CD14-positive monocyte (primary cell): ENCODE data around the gene AP2B1. TPM values are rescaled to one million over a fixed set of nuclear protein-coding genes. Genes with fewer than 3 reads are reported as not detected.

Source experiments
- DNase-seq, 3 donors: peaks; one replicate each; pipeline ENCODE4 v3.0.0-alpha.2; 2011 to 2022
- H2AFZ ChIP-seq: 2 replicates; pipeline ENCODE4 v1.6.0; 2012; ENCODE audit warnings: mild to moderate bottlenecking, low read depth, low read length, inconsistent platforms; ENCODE audit not compliant: insufficient read depth, poor library complexity, severe bottlenecking
- H3K27ac ChIP-seq, 2 donors: 1 replicate in 1 of 2; 2 replicates in 1 of 2; pipeline ENCODE4 v1.5.1; 2012 to 2013; ENCODE audit warnings: low read length in 2 of 2, control low read depth in 1 of 2, inconsistent platforms in 1 of 2, low read depth in 1 of 2, mild to moderate bottlenecking in 1 of 2
- H3K27me3 ChIP-seq, 2 donors: one replicate each; pipeline versions ENCODE4 v1.6.0 to v1.6.1; 2011 to 2013; ENCODE audit warnings: low read length in 2 of 2; ENCODE audit not compliant: control insufficient read depth in 2 of 2, insufficient read depth in 2 of 2
- H3K36me3 ChIP-seq, 2 donors: replicated peaks in 1 of 2; 1 replicate in 1 of 2; 2 replicates in 1 of 2; pipeline versions ENCODE4 v1.5.1 to v1.6.1; 2012 to 2013; ENCODE audit warnings: low read length in 2 of 2, control low read depth in 1 of 2, inconsistent platforms in 1 of 2, mild to moderate bottlenecking in 1 of 2; ENCODE audit not compliant: insufficient read depth in 2 of 2, control insufficient read depth in 1 of 2
- H3K4me1 ChIP-seq, 2 donors: 1 replicate in 1 of 2; 2 replicates in 1 of 2; pipeline versions ENCODE4 v1.5.1 to v1.6.1; 2012 to 2013; ENCODE audit warnings: low read length in 2 of 2, control low read depth in 1 of 2, inconsistent platforms in 1 of 2, mild to moderate bottlenecking in 1 of 2, moderate library complexity in 1 of 2; ENCODE audit not compliant: insufficient read depth in 2 of 2, control insufficient read depth in 1 of 2
- H3K4me2 ChIP-seq: replicated peaks from 2 replicates; pipeline ENCODE3; 2012; ENCODE audit warnings: low read length, moderate library complexity, mild to moderate bottlenecking; ENCODE audit not compliant: poor library complexity, severe bottlenecking; ENCODE audit errors: extremely low read depth
- H3K4me3 ChIP-seq, 3 experiments: fragments of 200-600 bp in 1 of 3; sonication (generic) in 1 of 3; replicated peaks in 1 of 3; 1 replicate in 2 of 3; 2 replicates in 1 of 3; pipeline ENCODE4 v1.5.1; 2011 to 2013; ENCODE audit warnings: low read length in 3 of 3, mild to moderate bottlenecking in 3 of 3, control low read depth in 2 of 3, low read depth in 2 of 3, inconsistent platforms in 1 of 3, moderate library complexity in 1 of 3
- H3K79me2 ChIP-seq: 2 replicates; pipeline ENCODE4 v1.6.0; 2012; ENCODE audit warnings: mild to moderate bottlenecking, control low read depth, inconsistent platforms, low read length, moderate library complexity; ENCODE audit not compliant: insufficient read depth
- H3K9ac ChIP-seq: 2 replicates; pipeline ENCODE4 v1.6.0; 2017; ENCODE audit warnings: low read length, mild to moderate bottlenecking; ENCODE audit not compliant: insufficient read depth, poor library complexity, severe bottlenecking
- H3K9me3 ChIP-seq, 2 donors: replicated peaks in 1 of 2; 1 replicate in 1 of 2; 2 replicates in 1 of 2; pipeline versions ENCODE4 v1.5.1 to v1.6.1; 2012 to 2013; ENCODE audit warnings: low read length in 2 of 2, control low read depth in 1 of 2; ENCODE audit not compliant: control insufficient read depth in 1 of 2, insufficient read depth in 1 of 2
- H4K20me1 ChIP-seq: 2 replicates; pipeline ENCODE4 v1.6.0; 2012; ENCODE audit warnings: mild to moderate bottlenecking, low read length, control low read depth, moderate library complexity; ENCODE audit not compliant: insufficient read depth
- H3K27ac Mint-ChIP-seq, 7 donors: one replicate each; pipeline ENCODE4 v1.8.0; 2020; ENCODE audit warnings: mild to moderate bottlenecking in 7 of 7, mixed read lengths in 7 of 7, moderate library complexity in 6 of 7, inconsistent platforms in 2 of 7
- H3K27me3 Mint-ChIP-seq, 3 donors: one replicate each; pipeline ENCODE4 v1.8.0; 2021 to 2022; ENCODE audit warnings: low read depth in 3 of 3, mild to moderate bottlenecking in 3 of 3, mixed read lengths in 3 of 3, moderate library complexity in 3 of 3, inconsistent platforms in 1 of 3
- H3K36me3 Mint-ChIP-seq, 2 donors: one replicate each; pipeline ENCODE4 v1.8.0; 2020; ENCODE audit warnings: mixed read lengths in 2 of 2, inconsistent platforms in 1 of 2, mild to moderate bottlenecking in 1 of 2
- H3K4me1 Mint-ChIP-seq: one replicate; pipeline ENCODE4 v1.8.0; 2020; ENCODE audit warnings: mild to moderate bottlenecking, mixed read lengths
- H3K4me3 Mint-ChIP-seq, 2 donors: one replicate each; pipeline ENCODE4 v1.8.0; 2020; ENCODE audit warnings: mild to moderate bottlenecking in 2 of 2, mixed read lengths in 2 of 2, moderate library complexity in 1 of 2
- H3K9me3 Mint-ChIP-seq, 7 donors: one replicate each; pipeline ENCODE4 v1.8.0; 2020 to 2022; ENCODE audit warnings: mixed read lengths in 7 of 7, mild to moderate bottlenecking in 6 of 7, moderate library complexity in 6 of 7, inconsistent platforms in 2 of 7
- WGBS: methylation state at CpG from one replicate; pipeline ENCODE4 v1.1.5; 2013; ENCODE audit warnings: missing lambda C conversion rate; ENCODE audit not compliant: insufficient coverage; 5-methylcytosine and 5-hydroxymethylcytosine counted together
- intact Hi-C, 2 donors: fragments of 100-400 bp; cut with micrococcal nuclease; formaldehyde crosslinking; loops; one replicate each; pipeline versions ENCODE4 v1.15.0 to v1.15.1; 2023
- polyA plus RNA-seq, 3 donors: library from polyadenylated mRNA; depleted of rRNA in 1 of 3; unstranded in 2 of 3; stranded (reverse) in 1 of 3; fragments of 300-500 nt in 2 of 3; fragments of >200 nt in 1 of 3; fragmentation: Illumina TruSeq in 2 of 3; gene quantifications; 1 replicate in 2 of 3; 2 replicates in 1 of 3; pipeline ENCODE4 v1.2.3, GENCODE V29; 2012 to 2021
- TF ChIP-seq, protein P1 (sequence below): fragments of 200-600 bp; IDR thresholded peaks from one replicate; pipeline ENCODE4 v1.8.0; 2022; ENCODE audit warnings: antibody characterized with exemption, mild to moderate bottlenecking

The AP2B1 gene
- polyA plus RNA-seq, 3 donors: 28.7 to 44.2 (median 29.4) TPM

DNA sequence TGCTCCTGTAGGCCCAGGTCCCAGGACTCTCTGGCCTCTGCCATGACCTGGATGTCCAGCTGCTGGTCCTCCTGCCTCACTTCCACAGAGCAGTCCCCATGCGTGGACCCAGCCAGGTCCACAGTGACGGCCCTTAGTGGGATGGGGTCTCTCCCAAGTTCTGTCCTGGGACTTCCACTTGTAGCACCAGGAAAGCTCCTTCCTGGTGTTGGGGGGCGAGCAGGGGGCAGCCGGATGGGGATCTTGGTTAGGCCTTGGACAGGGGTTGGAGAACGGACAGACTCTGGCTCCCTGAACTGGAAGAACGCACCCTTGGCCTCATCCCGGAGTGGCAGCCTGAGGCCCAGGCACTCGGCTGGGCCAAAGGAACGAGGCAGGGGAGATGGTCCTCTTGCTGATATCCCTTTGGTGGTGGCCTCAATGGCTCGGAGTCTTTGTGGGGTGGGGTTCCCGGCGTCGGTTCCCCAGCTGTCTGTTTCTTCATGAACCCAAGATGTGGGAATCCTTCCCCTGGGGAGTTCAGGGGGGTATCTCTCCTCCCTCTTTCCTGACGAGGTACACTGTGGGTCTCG lies 158.7 kb downstream of the AP2B1 start:
- WGBS: 96% methylated on average over 9 of the region's 15 CpGs
- Histone ChIP-seq H3K79me2 (no peaks in the 10 kb centered on the region), H3K27ac (no peak overlapping the region), H2AFZ (no peak overlapping the region), H3K4me2 (no peak overlapping the region), H3K9ac (no peak overlapping the region), H3K27me3 (peaks cover 10 to 49% of the 10 kb centered on the region in 2 donors), H3K4me3 (no peak overlapping the region), H3K4me1 (no peaks in the 10 kb centered on the region), H4K20me1 (no peaks in the 10 kb centered on the region), H3K36me3 (no peaks in the 10 kb centered on the region), H3K9me3 (peaks cover 0 to 9% of the 10 kb centered on the region in 2 donors)
- peaks cover 8% of the 10 kb centered on the region for H3K4me1 Mint-ChIP-seq
- TF ChIP-seq, protein P1, sequence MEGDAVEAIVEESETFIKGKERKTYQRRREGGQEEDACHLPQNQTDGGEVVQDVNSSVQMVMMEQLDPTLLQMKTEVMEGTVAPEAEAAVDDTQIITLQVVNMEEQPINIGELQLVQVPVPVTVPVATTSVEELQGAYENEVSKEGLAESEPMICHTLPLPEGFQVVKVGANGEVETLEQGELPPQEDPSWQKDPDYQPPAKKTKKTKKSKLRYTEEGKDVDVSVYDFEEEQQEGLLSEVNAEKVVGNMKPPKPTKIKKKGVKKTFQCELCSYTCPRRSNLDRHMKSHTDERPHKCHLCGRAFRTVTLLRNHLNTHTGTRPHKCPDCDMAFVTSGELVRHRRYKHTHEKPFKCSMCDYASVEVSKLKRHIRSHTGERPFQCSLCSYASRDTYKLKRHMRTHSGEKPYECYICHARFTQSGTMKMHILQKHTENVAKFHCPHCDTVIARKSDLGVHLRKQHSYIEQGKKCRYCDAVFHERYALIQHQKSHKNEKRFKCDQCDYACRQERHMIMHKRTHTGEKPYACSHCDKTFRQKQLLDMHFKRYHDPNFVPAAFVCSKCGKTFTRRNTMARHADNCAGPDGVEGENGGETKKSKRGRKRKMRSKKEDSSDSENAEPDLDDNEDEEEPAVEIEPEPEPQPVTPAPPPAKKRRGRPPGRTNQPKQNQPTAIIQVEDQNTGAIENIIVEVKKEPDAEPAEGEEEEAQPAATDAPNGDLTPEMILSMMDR: no peak
- peaks cover 0 to 13% (median 2%) of the 10 kb centered on the region in 7 donors for H3K9me3 Mint-ChIP-seq
- H3K4me3 Mint-ChIP-seq: no peak overlapping the region
- intact Hi-C loops: loop anchor here (5.0 to 10.0 kb wide), 3 partner anchors 134 to 581 kb away; no protein-coding TSS in a partner anchor
- peaks cover 0 to 2% of the 10 kb centered on the region in 2 donors for H3K36me3 Mint-ChIP-seq
- DNase-seq: no peak
- peaks cover 45 to 53% (median 50%) of the 10 kb centered on the region in 3 donors for H3K27me3 Mint-ChIP-seq
- no peak overlapping the region for H3K27ac Mint-ChIP-seq

DNA sequence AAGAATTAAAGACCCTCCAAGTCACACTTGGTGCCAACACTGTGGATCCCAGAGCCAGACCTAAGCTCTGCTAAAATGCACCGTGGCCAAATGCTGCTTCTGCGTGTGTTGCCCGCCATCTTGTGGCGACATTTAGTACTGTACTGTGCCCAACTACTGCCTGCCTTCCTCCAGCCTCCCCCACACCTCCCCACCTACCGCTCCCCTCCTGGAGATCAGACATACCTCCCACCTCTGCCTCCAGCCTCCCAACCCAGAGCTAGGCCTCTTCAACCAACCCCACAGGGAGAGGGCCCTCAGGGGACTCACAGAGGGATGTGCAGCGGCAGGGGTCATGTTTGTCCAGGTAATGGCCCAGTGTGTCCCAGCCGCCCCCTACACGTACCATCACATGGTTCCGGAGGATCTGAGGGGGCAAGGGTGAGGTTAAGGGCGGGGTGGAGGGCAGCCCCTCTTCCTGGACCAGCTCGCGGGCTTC lies 160.5 kb downstream of the AP2B1 start:
- Mint-ChIP-seq H3K27ac (no peak overlapping the region), H3K9me3 (peaks cover 0 to 6% (median 2%) of the 10 kb centered on the region in 7 donors), H3K4me3 (no peak overlapping the region), H3K27me3 (peaks cover 34 to 52% (median 50%) of the 10 kb centered on the region in 3 donors), H3K36me3 (peaks cover 0 to 2% of the 10 kb centered on the region in 2 donors), H3K4me1 (peaks cover 6% of the 10 kb centered on the region)
- peaks cover 0 to 9% of the 10 kb centered on the region in 2 donors for H3K9me3 ChIP-seq
- no peak overlapping the region for H3K9ac ChIP-seq
- DNase-seq: peak; percentile 43 to 52 (median 50)
- H3K27ac ChIP-seq: no peak overlapping the region
- intact Hi-C loops: loop anchor here (5.0 to 10.0 kb wide), 3 partner anchors 135 to 583 kb away; no protein-coding TSS in a partner anchor
- H3K36me3 ChIP-seq: no peaks in the 10 kb centered on the region
- no peaks in the 10 kb centered on the region for H3K79me2 ChIP-seq
- H3K4me1 ChIP-seq: no peaks in the 10 kb centered on the region
- H3K27me3 ChIP-seq: peaks cover 7 to 39% of the 10 kb centered on the region in 2 donors
- H3K4me3 ChIP-seq: no peak overlapping the region
- WGBS: 30% methylated on average over 3 of the region's 12 CpGs
- TF ChIP-seq, protein P1: peak; percentile 84
- H3K4me2 ChIP-seq: no peak overlapping the region
- H2AFZ ChIP-seq: no peak overlapping the region
- H4K20me1 ChIP-seq: no peaks in the 10 kb centered on the region
